Heart right ventricle (tissue), 16 donors: ENCODE measurements around the gene TMPRSS11F. TPM values are rescaled to one million over a fixed set of nuclear protein-coding genes. Genes with fewer than 3 reads are reported as not detected.

Source experiments
- ATAC-seq, 8 donors: fragments of 200-7000 bp; cut with Tn5 transposase; one replicate each; pipeline ENCODE4 v1.9.1; 2020; ENCODE audit warnings: mild to moderate bottlenecking in 8 of 8, moderate library complexity in 8 of 8, moderate number of reproducible peaks in 1 of 8
- DNase-seq, 2 donors: peaks; one replicate each; pipeline ENCODE4 v3.0.0-alpha.2; 2020
- H3K27ac ChIP-seq, 10 donors: fragments of 200-600 bp; sonication (generic) in 2 of 10; one replicate each; pipeline versions ENCODE4 v1.5.0 to v1.8.0; 2020 to 2022; ENCODE audit warnings: mild to moderate bottlenecking in 3 of 10
- H3K27me3 ChIP-seq, 7 donors: fragments of 200-600 bp; one replicate each; pipeline ENCODE4 v1.8.0; 2021 to 2022; ENCODE audit warnings: mild to moderate bottlenecking in 2 of 7
- H3K36me3 ChIP-seq, 9 donors: fragments of 200-600 bp; sonication (generic) in 1 of 9; one replicate each; pipeline versions ENCODE4 v1.5.0 to v1.8.0; 2020 to 2022; ENCODE audit warnings: mild to moderate bottlenecking in 2 of 9
- H3K4me1 ChIP-seq, 9 donors: fragments of 200-600 bp; sonication (generic) in 1 of 9; one replicate each; pipeline versions ENCODE4 v1.5.0 to v1.8.0; 2020 to 2022; ENCODE audit warnings: mild to moderate bottlenecking in 4 of 9
- H3K4me3 ChIP-seq, 10 donors: fragments of 200-600 bp; sonication (generic) in 2 of 10; one replicate each; pipeline versions ENCODE4 v1.5.0 to v1.8.0; 2020 to 2022; ENCODE audit warnings: mild to moderate bottlenecking in 7 of 10, moderate library complexity in 2 of 10
- H3K9me3 ChIP-seq, 11 donors: fragments of 200-600 bp in 10 of 11; sonication (generic) in 2 of 11; one replicate each; pipeline versions ENCODE4 v1.5.0 to v1.8.0; 2013 to 2022; ENCODE audit warnings: mild to moderate bottlenecking in 2 of 11, control low read depth in 1 of 11, moderate library complexity in 1 of 11
- CTCF ChIP-seq, 9 donors: fragments of 200-600 bp; sonication (generic) in 2 of 9; IDR thresholded peaks; one replicate each; pipeline versions ENCODE4 v1.5.0 to v1.8.0; 2021 to 2022; ENCODE audit warnings: antibody characterized with exemption in 9 of 9, mild to moderate bottlenecking in 5 of 9, moderate library complexity in 1 of 9
- WGBS, 2 donors: extraction: QIAGEN DNeasy Blood & Tissue Kit; methylation state at CpG; one replicate each; pipeline ENCODE4 v1.1.7; 2013; ENCODE audit warnings: inconsistent platforms in 1 of 2; 5-methylcytosine and 5-hydroxymethylcytosine counted together
- intact Hi-C, 10 donors: fragments of 100-400 bp; cut with DNase I; formaldehyde crosslinking; loops; one replicate each; pipeline versions ENCODE4 v1.11.1 to v1.14.2; 2022
- polyA plus RNA-seq, 2 donors: library from polyadenylated mRNA; stranded (reverse); fragments of 200-250 nt; gene quantifications; one replicate each; pipeline ENCODE4 v1.2.3, GENCODE V29; 2013
- total RNA-seq, 10 donors: library from RNA; stranded (reverse); fragmentation: NEBNext Ultra II Directional in 3 of 10; extraction: Animal tissue kit (Norgen Biotek cat#: 25700) in 3 of 10; gene quantifications; one replicate each; pipeline versions ENCODE4 v1.2.1 to v1.2.4, GENCODE V29; 2021 to 2023
- donor health status: Arrhythmogenic right ventricular cardiomyopathy.
- donor health status: ischemic (EF 13 %, LVEDD 7.1; RV severe dilation, severe dysfunction).
- donor health status: healthy with polysubstance abuse.
- donor health status: DM: no; HTN: yes; CAD: no.
- donor health status: DM: no; HTN: no; CAD: no.
- donor health status: ischemic (EF 25% LVEDD 6.9; RV normal size, moderate dysfunction).
- donor health status: ischemic (EF 25% LVEDD 5.7; RV mildly dilated, moderate dysfunction).
- donor health status: healthy.
- donor health status: DM: yes; HTN: yes; CAD: no.
- donor health status: Ischemic cardiomyopathy.
- donor health status: ischemic (EF 35%, LVEDD 5.7; RV mildly dilated, moderate dysfunction).
- donor health status: nonischemic (EF 11% LVEDD 7.7; RV severe dilation, severe dysfunction).
- donor health status: DM: yes; HTN: yes; CAD: no.
- donor health status: PGD.
- donor health status: ischemic (EF 29% LVEDD 5.4; RV normal size, mild dysfunction).
- donor health status: nonischemic (EF 23%, LVEDD 6.1; RV moderate dilation, normal function).

The TMPRSS11F gene
- total and polyA plus RNA-seq, 12 donors = not detected

- intact Hi-C loops = no loop called here
Measured at GRCh38 chr4:68119921-68120320, 9.7 kb downstream of the TMPRSS11F start.

GRCh38 chr4:68110441-68110840 lies 19.2 kb downstream of the TMPRSS11F start:
- no peak overlapping the region for H3K4me3 ChIP-seq
- peaks cover 0 to 15% (median 2%) of the 10 kb centered on the region in 11 donors for H3K9me3 ChIP-seq
- DNase-seq (no peak), ATAC-seq (no peak)
- no peak for TF ChIP-seq CTCF (IDR thresholded peaks at IDR 0.05)
- no peak overlapping the region for H3K27ac ChIP-seq
- H3K36me3 ChIP-seq = no peaks in the 10 kb centered on the region
- intact Hi-C loops = no loop called here
- WGBS, 2 donors = 93 to 98% methylated on average over 1 of the region's 1 CpG
- no peaks in the 10 kb centered on the region for H3K27me3 ChIP-seq
- H3K4me1 ChIP-seq = no peaks in the 10 kb centered on the region

More at GRCh38 chr4:68119921-68120320, 9.7 kb downstream of the TMPRSS11F start:
- ATAC-seq (no peak), DNase-seq (no peak)
- H3K36me3 ChIP-seq = no peaks in the 10 kb centered on the region
- H3K27ac ChIP-seq = no peak overlapping the region
- H3K4me3 ChIP-seq = no peak overlapping the region
- TF ChIP-seq CTCF (IDR thresholded peaks at IDR 0.05) = no peak
- no peaks in the 10 kb centered on the region for H3K27me3 ChIP-seq
- no peaks in the 10 kb centered on the region for H3K4me1 ChIP-seq
- peaks cover 0 to 41% (median 3%) of the 10 kb centered on the region in 11 donors for H3K9me3 ChIP-seq

- TF ChIP-seq CTCF (IDR thresholded peaks at IDR 0.05) = no peak
- Histone ChIP-seq H3K27ac (no peak overlapping the region), H3K36me3 (no peaks in the 10 kb centered on the region), H3K4me1 (no peaks in the 10 kb centered on the region), H3K4me3 (no peak overlapping the region), H3K9me3 (peaks cover 0 to 9% (median 0%) of the 10 kb centered on the region in 11 donors), H3K27me3 (no peaks in the 10 kb centered on the region)
- DNase-seq (no peak), ATAC-seq (no peak)
- WGBS, 2 donors = 54 to 61% methylated on average over 1 of the region's 1 CpG
- intact Hi-C loops = no loop called here
Measured at GRCh38 chr4:68109868-68110267, 19.8 kb downstream of the TMPRSS11F start.

GRCh38 chr4:68082758-68083157 lies 46.9 kb downstream of the TMPRSS11F start:
- Histone ChIP-seq H3K36me3 (no peaks in the 10 kb centered on the region), H3K4me3 (no peak overlapping the region), H3K9me3 (peaks cover 0 to 14% (median 0%) of the 10 kb centered on the region in 11 donors), H3K27me3 (no peaks in the 10 kb centered on the region), H3K4me1 (no peaks in the 10 kb centered on the region), H3K27ac (no peak overlapping the region)
- DNase-seq = no peak
- intact Hi-C loops = no loop called here
- no peak for ATAC-seq
- no peak for TF ChIP-seq CTCF (IDR thresholded peaks at IDR 0.05)
- WGBS, 2 donors = 13 to 20% methylated on average over 1 of the region's 1 CpG

- no peak for ATAC-seq
Measured at GRCh38 chr4:68079928-68080327, 49.7 kb downstream of the TMPRSS11F start.

More at GRCh38 chr4:68079928-68080327, 49.7 kb downstream of the TMPRSS11F start:
- H3K27ac ChIP-seq = no peak overlapping the region
- H3K4me1 ChIP-seq = no peaks in the 10 kb centered on the region
- H3K27me3 ChIP-seq = no peaks in the 10 kb centered on the region
- intact Hi-C loops = no loop called here
- no peaks in the 10 kb centered on the region for H3K36me3 ChIP-seq
- no peak overlapping the region for H3K4me3 ChIP-seq
- no peaks in the 10 kb centered on the region for H3K9me3 ChIP-seq
- DNase-seq = no peak
- no peak for TF ChIP-seq CTCF (IDR thresholded peaks at IDR 0.05)
